GM12892 (cell line): Measurements from ENCODE around the gene F2RL2.

ENCODE experiments used
- DNase-seq: peaks from one replicate; pipeline ENCODE4 v3.0.0; 2011; ENCODE audit not compliant: insufficient read length
- FAIRE-seq: peaks from 2 replicates; lab custom pipeline; 2011; peaks lifted over from hg19 to GRCh38; lab: Jason Lieb, UNC
- POLR2A ChIP-seq: IDR thresholded peaks from 2 replicates; pipeline ENCODE4 v1.6.1; 2011; ENCODE audit warnings: low read depth, low read length, control low read depth
- POLR2AphosphoS5 ChIP-seq: IDR thresholded peaks from 2 replicates; pipeline ENCODE4 v1.6.1; 2011; ENCODE audit warnings: low read depth, low read length, control low read depth
- TAF1 ChIP-seq: IDR thresholded peaks from 2 replicates; pipeline ENCODE4 v1.6.1; 2011; ENCODE audit warnings: low read depth, mild to moderate bottlenecking, control low read depth, low read length, borderline replicate concordance

The F2RL2 gene

DNA sequence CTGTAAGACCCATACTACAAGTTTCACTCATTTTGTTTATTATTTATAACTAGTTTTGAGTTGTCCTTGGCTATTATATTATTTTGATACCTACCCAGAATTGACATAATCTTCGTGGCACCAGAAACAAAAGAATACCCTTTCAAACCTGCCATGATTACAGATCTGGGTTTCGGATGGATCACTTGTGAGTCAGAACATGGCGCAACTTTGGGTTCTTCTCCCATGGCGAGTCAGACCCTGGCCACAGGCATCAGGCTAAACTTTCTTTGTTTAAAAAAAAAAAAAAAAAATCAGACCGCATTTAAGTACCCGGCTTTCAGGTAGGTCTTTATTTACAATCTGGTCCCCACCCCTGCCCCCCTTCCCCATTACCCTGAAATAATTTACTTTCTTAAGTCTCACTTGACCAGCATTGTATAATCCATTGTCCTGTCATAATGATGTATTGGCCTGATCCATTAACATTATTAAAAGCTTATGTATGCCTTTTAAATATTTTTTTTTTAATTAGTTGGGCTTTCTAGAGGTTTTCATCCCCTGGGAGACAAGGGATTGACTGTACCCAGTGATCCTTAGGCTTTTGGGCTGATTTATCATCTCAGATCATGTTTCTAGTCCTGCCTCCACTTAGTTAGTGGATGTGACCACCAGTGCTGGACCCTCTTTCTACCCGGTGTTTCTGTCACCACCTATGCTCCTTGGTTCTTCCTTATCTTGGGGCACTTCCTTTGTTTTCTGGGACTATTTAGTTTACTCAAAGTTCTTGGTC is 43.9 kb downstream of the F2RL2 start:
- no peak for DNase-seq
- TF ChIP-seq TAF1 (no peak), POLR2A (no peak), POLR2AphosphoS5 (no peak)

GRCh38 chr5:76576996-76577395 is 46.2 kb downstream of the F2RL2 start:
- TF ChIP-seq TAF1 (no peak), POLR2A (no peak)
- no peak for FAIRE-seq
- DNase-seq = no peak

More for the DNA sequence above, 43.9 kb downstream of the F2RL2 start:
- FAIRE-seq = no peak

DNA sequence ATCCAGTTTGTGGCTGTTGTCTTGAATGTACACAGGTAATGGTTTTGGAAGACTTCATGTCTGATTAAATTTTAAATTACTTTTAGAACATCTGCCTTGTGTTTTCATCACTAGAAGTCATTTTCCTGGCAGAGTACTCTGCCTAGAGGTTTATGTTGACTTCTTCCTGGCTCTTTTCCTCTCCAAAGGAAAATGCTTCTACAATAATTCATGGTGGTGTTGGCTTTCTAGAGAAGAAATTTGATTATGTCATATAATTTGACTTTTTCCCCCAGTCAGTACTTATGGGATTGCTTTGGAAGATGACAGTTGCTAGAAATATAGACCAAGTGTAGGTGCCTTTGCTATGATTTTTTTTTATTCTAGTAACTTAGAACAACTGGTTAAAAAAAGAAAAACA is 46.8 kb downstream of the F2RL2 start:
- FAIRE-seq (peak; percentile 30), DNase-seq (no peak)
- TF ChIP-seq POLR2A (no peak), TAF1 (no peak), POLR2AphosphoS5 (no peak)

- FAIRE-seq (no peak), DNase-seq (no peak)
- no peak for TF ChIP-seq POLR2A
- TF ChIP-seq TAF1 = no peak
Observed at GRCh38 chr5:76571559-76571958, 51.6 kb downstream of the F2RL2 start.

DNA sequence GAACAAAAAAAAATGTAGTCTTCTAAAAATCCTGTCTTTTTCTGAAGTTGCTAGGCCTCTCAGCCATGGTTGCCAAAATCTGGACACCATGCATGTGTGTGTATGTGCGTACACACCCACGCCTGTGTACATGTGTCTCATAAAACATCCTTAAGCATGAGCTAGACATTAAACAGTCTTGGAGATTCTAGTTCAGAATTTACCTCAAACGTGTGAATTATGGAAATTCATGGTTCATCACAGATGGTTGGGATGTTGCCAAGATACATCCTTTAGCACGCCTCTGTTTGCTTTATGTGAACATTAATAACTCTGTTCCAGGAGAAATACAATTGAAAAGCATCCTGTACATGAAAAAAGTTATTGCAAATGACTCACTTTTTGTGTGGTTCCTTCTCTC is 53.0 kb downstream of the F2RL2 start:
- no peak for TF ChIP-seq POLR2A
- no peak for TF ChIP-seq TAF1
- TF ChIP-seq POLR2AphosphoS5 = no peak
- FAIRE-seq = no peak
- DNase-seq = no peak
